ENCODE measurements around the gene TLE5. TPM values are rescaled to one million over a fixed set of nuclear protein-coding genes. Genes with fewer than 3 reads are reported as not detected.

Gene TLE5
- total RNA-seq, 3 donors from 2014 or later (not counting 1 experiment from before 2014, with no cell fraction given) = 943 to 1,012 (median 968) TPM

GRCh38 chr19:3100747-3101730, 38.7 kb upstream of the TLE5 start:
- peaks cover 16 to 35% of the 10 kb centered on the region in 2 donors for H3K27me3 Mint-ChIP-seq (ENCODE audit: low read depth in 2 of 2)
- intact Hi-C loops (cut with micrococcal nuclease) = no loop called here
- H3K27ac Mint-ChIP-seq = no peak overlapping the region
- 88% methylated on average over 34 of the region's 34 CpGs for WGBS (ENCODE audit: insufficient coverage)
- no peaks in the 10 kb centered on the region for H3K36me3 Mint-ChIP-seq
- Histone ChIP-seq H3K4me1 (ENCODE audit: control insufficient read depth, insufficient read depth, low read length) (peaks cover 32% of the 10 kb centered on the region), H3K27me3 (ENCODE audit: control insufficient read depth, insufficient read depth, low read length) (peaks cover 29% of the 10 kb centered on the region), H3K9me3 (ENCODE audit: control insufficient read depth, insufficient read depth, low read length) (no peaks in the 10 kb centered on the region), H3K36me3 (ENCODE audit: control insufficient read depth, insufficient read depth, low read length) (no peaks in the 10 kb centered on the region), H3K27ac (ENCODE audit: low read length) (no peak overlapping the region), H3K4me3 (ENCODE audit: low read length) (no peak overlapping the region)
- TF ChIP-seq CTCF (IDR thresholded peaks at IDR 0.05) = no peak
- H3K9me3 Mint-ChIP-seq = no peaks in the 10 kb centered on the region
- no peak for ATAC-seq
- no peak overlapping the region for H3K4me3 Mint-ChIP-seq
- peaks cover 6 to 14% of the 10 kb centered on the region in 2 donors for H3K4me1 Mint-ChIP-seq
- no peak for DNase-seq

- no peak for ATAC-seq
- H3K36me3 Mint-ChIP-seq = no peaks in the 10 kb centered on the region
- TF ChIP-seq CTCF (IDR thresholded peaks at IDR 0.05) = no peak
- no peak overlapping the region for H3K4me3 Mint-ChIP-seq
- DNase-seq = no peak
- peaks cover 40% of the 10 kb centered on the region for H3K4me1 ChIP-seq (ENCODE audit: control insufficient read depth, insufficient read depth, low read length)
- H3K27me3 Mint-ChIP-seq (ENCODE audit: low read depth in 2 of 2) = peaks cover 22 to 42% of the 10 kb centered on the region in 2 donors
- WGBS (ENCODE audit: insufficient coverage) = 90% methylated on average over 14 of the region's 14 CpGs
- no peak overlapping the region for H3K27ac Mint-ChIP-seq
- no peak overlapping the region for H3K4me3 ChIP-seq (ENCODE audit: low read length)
- intact Hi-C loops (cut with micrococcal nuclease) = no loop called here
- H3K27me3 ChIP-seq (ENCODE audit: control insufficient read depth, insufficient read depth, low read length) = peaks cover 35% of the 10 kb centered on the region
- no peaks in the 10 kb centered on the region for H3K9me3 Mint-ChIP-seq
- no peaks in the 10 kb centered on the region for H3K36me3 ChIP-seq (ENCODE audit: control insufficient read depth, insufficient read depth, low read length)
- no peak overlapping the region for H3K27ac ChIP-seq (ENCODE audit: low read length)
- H3K9me3 ChIP-seq (ENCODE audit: control insufficient read depth, insufficient read depth, low read length) = no peaks in the 10 kb centered on the region
- peaks cover 6 to 21% of the 10 kb centered on the region in 2 donors for H3K4me1 Mint-ChIP-seq
Observed at GRCh38 chr19:3100331-3100730, 38.0 kb upstream of the TLE5 start.

GRCh38 chr19:3099347-3100145, 37.3 kb upstream of the TLE5 start:
- ATAC-seq = no peak
- peaks cover 42% of the 10 kb centered on the region for H3K27me3 ChIP-seq (ENCODE audit: control insufficient read depth, insufficient read depth, low read length)
- no peaks in the 10 kb centered on the region for H3K9me3 ChIP-seq (ENCODE audit: control insufficient read depth, insufficient read depth, low read length)
- no peaks in the 10 kb centered on the region for H3K36me3 ChIP-seq (ENCODE audit: control insufficient read depth, insufficient read depth, low read length)
- H3K4me3 Mint-ChIP-seq = no peak overlapping the region
- intact Hi-C loops (cut with micrococcal nuclease) = no loop called here
- no peak overlapping the region for H3K27ac Mint-ChIP-seq
- H3K9me3 Mint-ChIP-seq = no peaks in the 10 kb centered on the region
- peaks cover 6 to 27% of the 10 kb centered on the region in 2 donors for H3K4me1 Mint-ChIP-seq
- no peak overlapping the region for H3K4me3 ChIP-seq (ENCODE audit: low read length)
- DNase-seq = no peak
- WGBS (ENCODE audit: insufficient coverage) = 92% methylated on average over 29 of the region's 29 CpGs
- H3K4me1 ChIP-seq (ENCODE audit: control insufficient read depth, insufficient read depth, low read length) = peaks cover 47% of the 10 kb centered on the region
- no peak overlapping the region for H3K27ac ChIP-seq (ENCODE audit: low read length)
- no peaks in the 10 kb centered on the region for H3K36me3 Mint-ChIP-seq
- H3K27me3 Mint-ChIP-seq (ENCODE audit: low read depth in 2 of 2) = peaks cover 24 to 45% of the 10 kb centered on the region in 2 donors
- no peak for TF ChIP-seq CTCF (IDR thresholded peaks at IDR 0.05)

Data from natural killer cell (primary cell).